Effector memory CD8-positive, alpha-beta T cell (primary cell): ENCODE data around the gene SPATS2L.

Experiments
- ATAC-seq: fragments of 150-1000 bp; cut with Tn5 transposase; replicated peaks from 2 replicates; pipeline ENCODE4 v1.10.0; 2021; ENCODE audit warnings: mild to moderate bottlenecking, moderate library complexity
- DNase-seq, 3 experiments: peaks; one replicate each; pipeline ENCODE4 v3.0.0; 2021
- H3K27ac Mint-ChIP-seq, 2 donors: one replicate each; pipeline ENCODE4 v1.8.0; 2022; ENCODE audit warnings: mild to moderate bottlenecking in 2 of 2, mixed read lengths in 2 of 2, moderate library complexity in 2 of 2
- H3K27me3 Mint-ChIP-seq, 2 donors: one replicate each; pipeline ENCODE4 v1.8.0; 2022; ENCODE audit warnings: mixed read lengths in 2 of 2
- H3K36me3 Mint-ChIP-seq: one replicate; pipeline ENCODE4 v1.8.0; 2022; ENCODE audit warnings: mild to moderate bottlenecking, moderate library complexity, mixed read lengths; ENCODE audit not compliant: insufficient read depth
- H3K4me1 Mint-ChIP-seq, 2 donors: one replicate each; pipeline ENCODE4 v1.8.0; 2022; ENCODE audit warnings: low read depth in 2 of 2, mixed read lengths in 2 of 2
- H3K4me3 Mint-ChIP-seq, 2 donors: one replicate each; pipeline ENCODE4 v1.8.0; 2022; ENCODE audit warnings: mild to moderate bottlenecking in 2 of 2, mixed read lengths in 2 of 2, moderate library complexity in 2 of 2
- H3K9me3 Mint-ChIP-seq, 2 donors: one replicate each; pipeline ENCODE4 v1.8.0; 2022; ENCODE audit warnings: mixed read lengths in 2 of 2

Gene SPATS2L

GRCh38 chr2:200352636-200353035 is 46.1 kb downstream of the SPATS2L start:
- no peak overlapping the region for H3K4me3 Mint-ChIP-seq
- H3K4me1 Mint-ChIP-seq: no peaks in the 10 kb centered on the region
- no peaks in the 10 kb centered on the region for H3K9me3 Mint-ChIP-seq
- H3K36me3 Mint-ChIP-seq: no peaks in the 10 kb centered on the region
- no peak for DNase-seq
- no peaks in the 10 kb centered on the region for H3K27me3 Mint-ChIP-seq
- ATAC-seq: no peak
- H3K27ac Mint-ChIP-seq: no peak overlapping the region

GRCh38 chr2:200353120-200353519 is 46.6 kb downstream of the SPATS2L start:
- DNase-seq (no peak), ATAC-seq (no peak)
- H3K4me1 Mint-ChIP-seq: no peaks in the 10 kb centered on the region
- H3K27ac Mint-ChIP-seq: no peak overlapping the region
- H3K36me3 Mint-ChIP-seq: no peaks in the 10 kb centered on the region
- no peaks in the 10 kb centered on the region for H3K9me3 Mint-ChIP-seq
- no peak overlapping the region for H3K4me3 Mint-ChIP-seq
- H3K27me3 Mint-ChIP-seq: no peaks in the 10 kb centered on the region

GRCh38 chr2:200353874-200354273 is 47.4 kb downstream of the SPATS2L start:
- Mint-ChIP-seq H3K4me1 (no peaks in the 10 kb centered on the region), H3K4me3 (no peak overlapping the region), H3K27me3 (no peaks in the 10 kb centered on the region), H3K9me3 (no peaks in the 10 kb centered on the region), H3K27ac (no peak overlapping the region), H3K36me3 (no peaks in the 10 kb centered on the region)
- DNase-seq (no peak), ATAC-seq (no peak)

GRCh38 chr2:200354833-200355751 is 48.6 kb downstream of the SPATS2L start:
- no peaks in the 10 kb centered on the region for H3K4me1 Mint-ChIP-seq
- H3K27me3 Mint-ChIP-seq: no peaks in the 10 kb centered on the region
- H3K9me3 Mint-ChIP-seq: no peaks in the 10 kb centered on the region
- ATAC-seq (no peak), DNase-seq (no peak)
- no peak overlapping the region for H3K27ac Mint-ChIP-seq
- no peak overlapping the region for H3K4me3 Mint-ChIP-seq
- no peaks in the 10 kb centered on the region for H3K36me3 Mint-ChIP-seq

- Mint-ChIP-seq H3K4me1 (no peaks in the 10 kb centered on the region), H3K4me3 (no peak overlapping the region), H3K27ac (no peak overlapping the region), H3K9me3 (no peaks in the 10 kb centered on the region), H3K27me3 (no peaks in the 10 kb centered on the region), H3K36me3 (no peaks in the 10 kb centered on the region)
- ATAC-seq (no peak), DNase-seq (no peak)
These were observed 49.8 kb downstream of the SPATS2L start for GRCh38 chr2:200356321-200356720.

- Mint-ChIP-seq H3K27me3 (no peaks in the 10 kb centered on the region), H3K9me3 (no peaks in the 10 kb centered on the region), H3K4me1 (no peaks in the 10 kb centered on the region), H3K4me3 (no peak overlapping the region), H3K27ac (no peak overlapping the region), H3K36me3 (no peaks in the 10 kb centered on the region)
- no peak for DNase-seq
- ATAC-seq: no peak
These were observed 50.4 kb downstream of the SPATS2L start for GRCh38 chr2:200356857-200357384.

- no peaks in the 10 kb centered on the region for H3K36me3 Mint-ChIP-seq
- H3K4me1 Mint-ChIP-seq: no peaks in the 10 kb centered on the region
- DNase-seq: no peak
- ATAC-seq: no peak
- H3K27me3 Mint-ChIP-seq: no peaks in the 10 kb centered on the region
- no peaks in the 10 kb centered on the region for H3K9me3 Mint-ChIP-seq
- no peak overlapping the region for H3K27ac Mint-ChIP-seq
- no peak overlapping the region for H3K4me3 Mint-ChIP-seq
These were observed 51.4 kb downstream of the SPATS2L start for GRCh38 chr2:200357845-200358244.

- no peak for DNase-seq
- H3K27ac Mint-ChIP-seq: no peak overlapping the region
- no peak overlapping the region for H3K4me3 Mint-ChIP-seq
- no peaks in the 10 kb centered on the region for H3K27me3 Mint-ChIP-seq
- H3K36me3 Mint-ChIP-seq: no peaks in the 10 kb centered on the region
- no peak for ATAC-seq
- no peaks in the 10 kb centered on the region for H3K9me3 Mint-ChIP-seq
- no peaks in the 10 kb centered on the region for H3K4me1 Mint-ChIP-seq
These were observed 53.1 kb downstream of the SPATS2L start for GRCh38 chr2:200359552-200359951.

- no peaks in the 10 kb centered on the region for H3K36me3 Mint-ChIP-seq
- no peaks in the 10 kb centered on the region for H3K4me1 Mint-ChIP-seq
- H3K4me3 Mint-ChIP-seq: no peak overlapping the region
- no peaks in the 10 kb centered on the region for H3K27me3 Mint-ChIP-seq
- no peak overlapping the region for H3K27ac Mint-ChIP-seq
- H3K9me3 Mint-ChIP-seq: no peaks in the 10 kb centered on the region
- DNase-seq (no peak), ATAC-seq (no peak)
These were observed 53.9 kb downstream of the SPATS2L start for GRCh38 chr2:200360364-200360763.

- Mint-ChIP-seq H3K4me1 (no peaks in the 10 kb centered on the region), H3K27me3 (no peaks in the 10 kb centered on the region), H3K27ac (no peak overlapping the region), H3K9me3 (no peaks in the 10 kb centered on the region), H3K36me3 (no peaks in the 10 kb centered on the region), H3K4me3 (no peak overlapping the region)
- DNase-seq (no peak), ATAC-seq (no peak)
These were observed 55.9 kb downstream of the SPATS2L start for GRCh38 chr2:200362202-200362917.

- H3K36me3 Mint-ChIP-seq: no peaks in the 10 kb centered on the region
- H3K4me3 Mint-ChIP-seq: no peak overlapping the region
- no peak for DNase-seq
- H3K9me3 Mint-ChIP-seq: no peaks in the 10 kb centered on the region
- no peaks in the 10 kb centered on the region for H3K27me3 Mint-ChIP-seq
- ATAC-seq: no peak
- no peak overlapping the region for H3K27ac Mint-ChIP-seq
- no peaks in the 10 kb centered on the region for H3K4me1 Mint-ChIP-seq
These were observed 56.8 kb downstream of the SPATS2L start for GRCh38 chr2:200363279-200363678.

GRCh38 chr2:200364142-200364541 is 57.6 kb downstream of the SPATS2L start:
- DNase-seq (no peak), ATAC-seq (no peak)
- peak overlapping the region in 1 of 2 donors; percentile 5 for H3K27ac Mint-ChIP-seq
- no peaks in the 10 kb centered on the region for H3K9me3 Mint-ChIP-seq
- no peaks in the 10 kb centered on the region for H3K27me3 Mint-ChIP-seq
- no peaks in the 10 kb centered on the region for H3K36me3 Mint-ChIP-seq
- H3K4me3 Mint-ChIP-seq: no peak overlapping the region
- H3K4me1 Mint-ChIP-seq: no peaks in the 10 kb centered on the region

GRCh38 chr2:200364620-200365019 is 58.1 kb downstream of the SPATS2L start:
- no peaks in the 10 kb centered on the region for H3K27me3 Mint-ChIP-seq
- no peak for ATAC-seq

GRCh38 chr2:200365209-200365608 is 58.7 kb downstream of the SPATS2L start:
- no peaks in the 10 kb centered on the region for H3K9me3 Mint-ChIP-seq
- H3K4me1 Mint-ChIP-seq: no peaks in the 10 kb centered on the region
- H3K36me3 Mint-ChIP-seq: no peaks in the 10 kb centered on the region
- DNase-seq (no peak), ATAC-seq (no peak)
- no peak overlapping the region for H3K4me3 Mint-ChIP-seq
- H3K27me3 Mint-ChIP-seq: no peaks in the 10 kb centered on the region
- no peak overlapping the region for H3K27ac Mint-ChIP-seq

More at GRCh38 chr2:200364620-200365019, 58.1 kb downstream of the SPATS2L start:
- H3K4me1 Mint-ChIP-seq: no peaks in the 10 kb centered on the region
- no peaks in the 10 kb centered on the region for H3K36me3 Mint-ChIP-seq
- H3K9me3 Mint-ChIP-seq: no peaks in the 10 kb centered on the region
- H3K4me3 Mint-ChIP-seq: no peak overlapping the region
- H3K27ac Mint-ChIP-seq: no peak overlapping the region
- DNase-seq: no peak
